Ramos (cell line): Measurements from ENCODE around the gene CPTP.
"Not testable (repeated sequence)": the region's sequence is repeated elsewhere in the genome, so short reads cannot be mapped to it uniquely, and the experiment has no call there.

Experiments
- in situ Hi-C: fragments of 300-500 bp; cut with MboI; formaldehyde crosslinking; loops from one replicate; pipeline ENCODE4 v1.14.3; 2022; ENCODE audit warnings: low sequenced_read_pairs; ENCODE audit not compliant: unreplicated experiment

CPTP gene

GRCh38 chr1:1359308-1359663 lies 34.7 kb downstream of the CPTP start:
- in situ Hi-C loops, result no loop called here

DNA sequence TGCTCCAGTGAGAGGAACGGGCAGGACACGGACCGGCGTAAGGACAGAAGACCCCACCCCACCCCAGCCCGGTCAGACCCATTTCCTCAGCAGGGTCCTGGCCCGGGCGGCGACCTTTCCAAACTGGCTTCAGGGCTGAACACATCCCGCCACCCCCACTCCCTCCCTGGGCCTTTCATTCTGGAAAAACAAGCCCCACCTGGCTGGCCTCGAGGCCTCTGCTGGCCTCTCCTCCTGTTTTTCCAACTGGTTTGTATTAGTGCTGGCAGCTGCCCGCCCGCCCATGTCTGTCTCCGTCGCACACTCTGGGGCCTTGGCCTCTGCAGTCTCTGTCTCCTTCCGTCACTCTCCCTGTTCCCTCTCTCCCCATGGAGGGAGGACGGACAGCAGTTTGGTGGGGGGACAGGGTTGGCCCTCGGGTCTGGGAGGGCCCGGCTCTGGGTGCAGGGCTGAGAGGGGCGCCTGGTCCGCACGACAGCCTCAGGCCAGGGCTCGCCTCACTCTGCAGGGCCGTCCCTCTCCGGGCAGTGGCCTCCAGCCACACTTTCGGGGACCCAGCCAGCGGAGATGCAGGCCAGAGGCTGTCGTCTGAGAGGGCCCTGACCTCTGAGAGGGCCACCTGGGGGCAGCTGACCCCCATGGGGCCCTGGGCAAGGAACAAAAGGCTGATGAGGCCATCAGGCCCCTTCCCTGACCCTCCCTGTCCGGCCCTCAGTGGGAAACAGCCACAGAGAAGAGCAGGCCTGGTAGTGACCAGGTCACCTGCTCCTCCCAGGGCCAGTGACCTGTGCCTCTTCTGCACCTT lies 35.3 kb downstream of the CPTP start:
- in situ Hi-C loops, result no loop called here

DNA sequence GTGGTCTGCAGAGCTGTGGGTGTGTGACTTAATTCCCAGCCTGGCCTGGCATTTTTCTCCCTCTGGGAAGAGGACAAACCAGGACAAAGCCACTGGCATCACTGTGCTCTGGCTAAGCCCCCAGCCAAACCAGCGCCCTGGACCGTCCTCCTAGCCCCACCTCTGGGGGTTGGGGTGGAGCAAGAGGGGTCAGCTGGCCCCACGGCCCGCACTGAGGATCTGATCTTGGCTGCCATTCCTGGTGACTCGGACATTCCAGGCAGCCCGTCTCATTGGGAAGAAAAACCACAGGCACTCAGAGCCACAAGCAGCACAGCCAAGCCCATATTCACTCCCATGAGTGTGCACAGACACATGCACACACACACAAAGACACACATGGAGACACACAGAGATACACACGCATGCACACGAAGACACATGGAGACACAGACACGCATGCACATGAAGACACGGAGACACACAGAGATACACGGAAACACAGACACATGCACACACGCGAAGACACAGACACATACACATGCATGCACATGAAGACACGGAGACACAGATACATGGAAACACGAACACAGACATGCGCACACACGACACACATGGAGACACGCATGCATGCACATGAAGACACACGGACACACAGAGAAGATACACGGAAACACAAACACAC lies 36.0 kb downstream of the CPTP start:
- in situ Hi-C loops, result no loop called here

DNA sequence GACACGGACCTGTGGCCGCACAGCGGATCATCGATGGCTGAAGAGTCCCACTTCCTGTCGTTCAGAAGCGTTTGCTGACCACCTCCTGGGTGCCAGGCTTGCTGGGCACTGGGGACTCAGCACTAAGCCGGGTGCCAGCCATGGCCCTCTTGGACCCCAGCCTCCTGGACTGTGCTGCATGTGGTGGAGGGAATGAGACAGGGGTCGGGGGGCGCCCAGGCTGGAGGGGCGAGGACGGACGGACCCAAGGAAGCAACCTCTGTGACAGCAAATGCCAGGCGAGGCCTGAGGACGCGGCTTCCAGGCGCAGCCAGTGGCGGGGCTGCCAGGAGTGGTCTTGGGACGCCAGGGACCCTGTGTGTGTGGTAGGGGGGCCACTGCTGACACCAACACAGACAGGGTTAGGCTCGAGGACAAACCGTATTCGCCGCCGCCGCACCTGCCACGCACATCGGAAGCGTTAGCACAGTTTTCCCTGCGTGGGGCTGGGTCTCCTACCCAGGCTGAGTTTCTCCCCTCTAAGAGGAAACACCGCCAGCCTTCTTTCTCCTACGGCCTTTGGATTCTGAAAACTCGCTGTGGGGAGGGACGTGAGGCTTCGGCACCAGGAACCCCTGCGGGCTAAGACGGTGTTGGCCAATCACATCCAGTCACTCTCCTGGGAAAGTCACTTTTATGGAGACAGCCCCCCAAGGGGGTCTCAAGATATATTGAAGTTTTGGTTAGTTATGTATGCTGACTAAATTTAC lies 36.8 kb downstream of the CPTP start:
- in situ Hi-C loops, result no loop called here

GRCh38 chr1:1361982-1362423 lies 37.4 kb downstream of the CPTP start:
- in situ Hi-C loops, result no loop called here

DNA sequence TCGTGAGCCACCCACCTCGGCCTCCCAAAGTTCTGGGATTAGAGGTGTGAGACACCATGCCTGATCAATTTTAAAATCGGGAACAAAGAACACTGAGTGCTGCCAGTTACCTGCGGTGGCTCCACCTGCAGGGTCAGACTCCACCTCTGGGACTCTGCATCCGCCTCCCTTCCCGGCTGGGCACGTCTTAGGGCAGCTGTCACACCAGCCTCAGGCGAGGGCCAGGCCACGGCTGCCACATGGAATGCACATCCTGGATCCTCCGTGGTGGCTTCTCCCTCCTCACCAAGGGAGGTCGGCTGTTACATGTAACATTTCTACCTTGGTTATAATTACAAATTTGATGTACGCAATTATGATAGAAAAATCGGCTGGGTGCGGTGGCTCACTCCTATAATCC lies 39.7 kb downstream of the CPTP start:
- in situ Hi-C loops, result no loop called here

GRCh38 chr1:1365875-1366698 lies 41.5 kb downstream of the CPTP start:
- in situ Hi-C loops, result no loop called here

DNA sequence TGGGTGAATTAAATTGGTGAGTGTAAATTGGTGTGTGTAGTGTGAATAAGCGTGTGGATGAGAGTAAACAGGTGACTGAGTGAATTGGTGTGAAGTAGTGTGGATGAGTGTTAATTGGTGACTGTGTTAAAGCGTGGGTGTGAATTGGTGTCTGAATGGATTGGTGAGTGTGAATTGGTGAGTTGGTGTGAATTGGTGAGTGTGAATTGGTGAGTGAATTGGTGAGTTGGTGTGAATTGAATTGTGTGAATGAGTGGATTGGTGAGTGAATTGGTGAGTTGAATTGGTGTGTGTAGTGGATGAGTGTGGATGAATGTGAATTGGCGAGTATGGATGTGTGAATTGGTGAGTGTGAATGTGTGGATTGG lies 42.1 kb downstream of the CPTP start:
- in situ Hi-C loops, result no loop called here

DNA sequence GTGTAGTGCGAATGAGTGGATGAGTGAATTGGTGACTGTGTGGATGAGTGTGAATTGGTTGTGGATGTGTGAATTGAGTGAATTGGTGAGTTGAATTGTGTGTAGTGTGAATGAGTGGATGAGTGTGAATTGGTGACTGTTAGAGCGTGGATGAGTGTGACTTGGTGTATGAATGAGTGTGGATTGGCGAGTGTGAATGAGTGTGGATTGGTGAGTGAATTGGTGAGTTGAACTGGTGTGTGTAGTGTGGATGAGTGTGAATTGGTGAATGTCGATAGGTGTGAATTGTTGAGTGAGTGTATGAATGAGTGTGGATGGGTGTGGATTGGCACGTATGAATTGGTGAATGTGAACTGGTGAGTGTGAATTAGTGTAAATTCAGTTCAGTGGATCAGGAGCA lies 42.7 kb downstream of the CPTP start:
- in situ Hi-C loops, result no loop called here

GRCh38 chr1:1370094-1370493 lies 45.5 kb downstream of the CPTP start:
- in situ Hi-C loops, result not testable (repeated sequence)

GRCh38 chr1:1370771-1371300 lies 46.2 kb downstream of the CPTP start:
- in situ Hi-C loops, result no loop called here

- in situ Hi-C loops, result no loop called here
Measured at GRCh38 chr1:1371364-1371745, 46.8 kb downstream of the CPTP start.

- in situ Hi-C loops, result no loop called here
Measured at GRCh38 chr1:1371746-1372711, 47.4 kb downstream of the CPTP start.

GRCh38 chr1:1373051-1373814 lies 48.6 kb downstream of the CPTP start:
- in situ Hi-C loops, result no loop called here

DNA sequence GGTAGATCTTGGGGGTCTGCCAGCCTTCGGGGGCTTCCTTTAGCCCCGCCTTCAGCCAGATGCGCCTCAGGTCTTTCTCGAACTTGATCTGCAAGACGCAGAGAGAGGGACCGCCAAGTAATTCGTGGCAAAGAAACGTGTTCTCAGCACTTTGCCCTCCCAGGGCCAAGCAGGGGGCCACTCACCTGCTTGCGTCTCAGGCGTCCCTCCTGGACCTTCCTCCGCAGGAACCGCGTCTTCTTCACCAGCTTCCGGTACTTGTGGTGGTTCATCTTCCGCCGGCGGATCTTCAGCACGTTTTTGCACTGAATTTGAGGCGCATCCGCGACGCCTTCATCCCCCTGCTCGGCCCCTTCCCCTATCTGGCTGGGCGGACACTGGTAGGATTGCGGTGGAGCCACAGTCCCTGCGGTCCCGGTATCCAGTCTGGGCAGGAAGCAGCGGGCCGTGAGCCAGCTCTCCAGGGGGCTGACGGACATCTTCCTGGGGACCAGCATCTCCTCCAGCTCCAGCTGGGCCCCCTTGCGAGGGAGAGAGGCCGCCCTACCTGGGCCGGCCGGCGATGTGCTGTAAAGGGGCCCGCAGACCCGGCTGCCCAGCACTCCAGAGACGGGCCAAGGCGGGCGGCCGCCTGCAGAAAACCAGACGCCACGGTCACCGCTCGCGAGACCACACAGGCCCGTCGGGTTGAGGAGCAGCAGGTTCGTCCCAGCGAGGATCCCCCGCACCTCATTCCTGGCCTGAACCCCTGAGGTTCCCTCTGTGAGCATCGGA lies 49.4 kb downstream of the CPTP start:
- in situ Hi-C loops, result no loop called here

DNA sequence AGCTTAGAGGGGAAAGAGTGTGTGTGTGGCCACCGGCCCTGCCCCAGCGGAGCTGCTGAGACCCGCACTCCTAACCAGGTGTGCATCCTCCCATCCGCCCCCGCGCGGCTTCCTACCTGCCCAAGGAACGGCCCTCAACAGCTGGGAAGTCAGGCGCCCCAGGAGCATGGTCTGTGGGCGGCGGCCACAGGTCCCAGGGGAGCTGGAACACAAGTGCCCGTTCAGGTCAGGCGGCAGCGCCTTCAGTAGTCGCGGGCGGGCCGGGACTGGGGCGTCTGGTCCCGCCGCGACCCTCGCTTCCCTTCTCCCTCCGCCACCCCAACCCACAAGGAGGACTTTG lies 50.0 kb downstream of the CPTP start:
- in situ Hi-C loops, result no loop called here

GRCh38 chr1:1374929-1375662 lies 50.5 kb downstream of the CPTP start, which contains the start of gene AURKAIP1:
AURKAIP1 (minus strand) TSS chr1:1375207; CDS start chr1:1374756, 451 bp downstream.
- in situ Hi-C loops, result no loop called here
